K562 (cell line): ENCODE data around the gene ATP6V0D1. TPM values are rescaled to one million over a fixed set of nuclear protein-coding genes. Genes with fewer than 3 reads are reported as not detected.

Experiments used
- BCOR ChIP-seq: fragments of 450-650 bp; IDR thresholded peaks from 2 replicates; pipeline ENCODE4 v1.6.1; 2016
- CBX3 ChIP-seq, 2 experiments: IDR thresholded peaks; 1 replicate in 1 of 2; 2 replicates in 1 of 2; pipeline ENCODE4 v1.6.1; 2012; ENCODE audit warnings: inconsistent platforms in 2 of 2, low read length in 2 of 2, borderline replicate concordance in 1 of 2, control low read depth in 1 of 2
- EP300 ChIP-seq: IDR thresholded peaks from 2 replicates; pipeline ENCODE4 v1.6.1; 2012; ENCODE audit warnings: low read length, improper control_type of control experiment
- FOXA1 ChIP-seq: fragments of 450-650 bp; IDR thresholded peaks from 2 replicates; pipeline ENCODE4 v1.6.1; 2016; ENCODE audit warnings: mild to moderate bottlenecking, borderline replicate concordance
- LCOR ChIP-seq: sonication (generic); formaldehyde crosslinking; IDR thresholded peaks from 2 replicates; pipeline ENCODE4 v1.8.0; 2022; ENCODE audit warnings: mild to moderate bottlenecking, missing genetic modification reagents
- RFX7 ChIP-seq: fragments of 250-450 bp; sonication (Bioruptor Pico); IDR thresholded peaks from 2 replicates; pipeline ENCODE4 v1.5.1; 2021; ENCODE audit warnings: mild to moderate bottlenecking
- SIX5 ChIP-seq, 2 experiments: IDR thresholded peaks; 2 replicates each; pipeline ENCODE4 v1.6.1; 2011; ENCODE audit warnings: low read length in 2 of 2, borderline replicate concordance in 1 of 2, low read depth in 1 of 2, mild to moderate bottlenecking in 1 of 2, moderate library complexity in 1 of 2; ENCODE audit not compliant: insufficient read depth in 1 of 2
- VEZF1 ChIP-seq: fragments of 200-800 bp; sonication (Bioruptor generic); IDR thresholded peaks from 2 replicates; pipeline ENCODE4 v1.6.1; 2017; ENCODE audit warnings: missing genetic modification characterization, missing compliant biosample characterization
- XRCC5 ChIP-seq: fragments of 200-400 bp; formaldehyde crosslinking; IDR thresholded peaks from 2 replicates; pipeline ENCODE4 v1.6.1; 2017; ENCODE audit warnings: low read depth, mild to moderate bottlenecking, low read length
- ZNF224 ChIP-seq: sonication (generic); formaldehyde crosslinking; IDR thresholded peaks from 2 replicates; pipeline ENCODE4 v1.8.0; 2022; ENCODE audit warnings: mild to moderate bottlenecking, missing genetic modification reagents
- ZNF277 ChIP-seq: fragments of 250-450 bp; sonication (Bioruptor Pico); IDR thresholded peaks from 2 replicates; pipeline ENCODE4 v1.8.0; 2022; ENCODE audit warnings: inconsistent platforms, mild to moderate bottlenecking, moderate library complexity, borderline replicate concordance
- polyA plus RNA-seq, 8 experiments: library from polyadenylated mRNA; depleted of rRNA in 4 of 8; stranded (reverse) in 5 of 8; unstranded in 3 of 8; fragments of >200 nt; fragmentation: Nextera tagmentation in 2 of 8; fragmentation: Illumina TruSeq in 1 of 8; extraction: Ambion mirVana in 2 of 8; extraction: Trizol in 1 of 8; gene quantifications; 2 replicates each; pipeline versions ENCODE4 v1.2.1 to v1.2.3, GENCODE V29; 2011 to 2014; ENCODE audit warnings: inconsistent platforms in 1 of 8, missing spikeins in 1 of 8
- total RNA-seq, 7 experiments: library from RNA; depleted of rRNA in 6 of 7; stranded (reverse); fragments of >200 nt in 6 of 7; fragmentation: Illumina TruSeq in 2 of 7; extraction: Trizol in 2 of 7; gene quantifications; 2 replicates each; pipeline versions ENCODE4 v1.2.1 to v1.2.3, GENCODE V29; 2011 to 2021; ENCODE audit warnings: low replicate concordance in 1 of 7
- TF ChIP-seq, protein P1 (sequence below): fragments of 250-450 bp; sonication (Bioruptor Pico); IDR thresholded peaks from 2 replicates; pipeline ENCODE4 v1.4.0; 2020; ENCODE audit warnings: mild to moderate bottlenecking, moderate library complexity

ATP6V0D1 gene
- total and polyA plus RNA-seq, 9 of the 15 experiments (the other 6 are each of a cell fraction or from before 2014, with no cell fraction given) = 23.2 to 69.7 (median 45.6) TPM

DNA sequence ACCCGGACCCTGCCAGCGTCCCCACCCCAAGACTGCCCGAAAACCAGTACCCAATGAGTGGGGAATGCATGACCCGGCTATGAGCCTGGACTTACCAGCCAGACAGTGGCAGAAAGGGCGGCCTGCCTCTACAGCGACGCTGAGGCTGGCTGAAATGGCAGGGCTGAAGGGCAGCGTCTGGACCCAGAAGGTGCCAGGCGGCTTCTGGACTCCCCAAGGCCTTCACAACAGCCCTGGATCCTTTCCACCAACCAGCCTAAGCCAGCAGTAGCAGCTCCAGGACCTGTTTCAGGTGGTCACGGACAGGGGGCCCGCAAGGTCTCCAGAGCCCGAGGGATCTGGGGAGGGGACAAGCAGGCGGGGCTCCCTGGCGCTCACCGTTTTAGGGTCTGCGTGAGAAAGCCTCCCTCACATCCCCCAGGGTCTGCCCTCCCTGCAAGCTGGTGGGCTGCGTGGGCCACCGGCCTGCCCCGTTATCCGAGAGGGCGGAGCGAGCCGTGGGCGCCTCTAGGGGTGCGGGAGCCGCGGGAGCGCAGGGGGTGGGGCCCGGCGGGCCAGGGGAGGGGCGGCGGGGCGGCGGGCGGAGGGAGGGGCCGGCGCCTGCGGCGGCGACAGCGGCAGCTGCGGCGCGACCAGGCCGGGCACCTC is 47.4 kb upstream of the ATP6V0D1 start, which contains the start of gene RIPOR1 (continued):
- TF ChIP-seq, protein P1, sequence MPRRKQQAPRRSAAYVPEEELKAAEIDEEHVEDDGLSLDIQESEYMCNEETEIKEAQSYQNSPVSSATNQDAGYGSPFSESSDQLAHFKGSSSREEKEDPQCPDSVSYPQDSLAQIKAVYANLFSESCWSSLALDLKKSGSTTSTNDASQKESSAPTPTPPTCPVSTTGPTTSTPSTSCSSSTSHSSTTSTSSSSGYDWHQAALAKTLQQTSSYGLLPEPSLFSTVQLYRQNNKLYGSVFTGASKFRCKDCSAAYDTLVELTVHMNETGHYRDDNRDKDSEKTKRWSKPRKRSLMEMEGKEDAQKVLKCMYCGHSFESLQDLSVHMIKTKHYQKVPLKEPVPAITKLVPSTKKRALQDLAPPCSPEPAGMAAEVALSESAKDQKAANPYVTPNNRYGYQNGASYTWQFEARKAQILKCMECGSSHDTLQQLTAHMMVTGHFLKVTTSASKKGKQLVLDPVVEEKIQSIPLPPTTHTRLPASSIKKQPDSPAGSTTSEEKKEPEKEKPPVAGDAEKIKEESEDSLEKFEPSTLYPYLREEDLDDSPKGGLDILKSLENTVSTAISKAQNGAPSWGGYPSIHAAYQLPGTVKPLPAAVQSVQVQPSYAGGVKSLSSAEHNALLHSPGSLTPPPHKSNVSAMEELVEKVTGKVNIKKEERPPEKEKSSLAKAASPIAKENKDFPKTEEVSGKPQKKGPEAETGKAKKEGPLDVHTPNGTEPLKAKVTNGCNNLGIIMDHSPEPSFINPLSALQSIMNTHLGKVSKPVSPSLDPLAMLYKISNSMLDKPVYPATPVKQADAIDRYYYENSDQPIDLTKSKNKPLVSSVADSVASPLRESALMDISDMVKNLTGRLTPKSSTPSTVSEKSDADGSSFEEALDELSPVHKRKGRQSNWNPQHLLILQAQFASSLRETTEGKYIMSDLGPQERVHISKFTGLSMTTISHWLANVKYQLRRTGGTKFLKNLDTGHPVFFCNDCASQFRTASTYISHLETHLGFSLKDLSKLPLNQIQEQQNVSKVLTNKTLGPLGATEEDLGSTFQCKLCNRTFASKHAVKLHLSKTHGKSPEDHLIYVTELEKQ = no peak
- TF ChIP-seq ZNF224 (CRISPR knock-in tag) = no peak
- TF ChIP-seq XRCC5 = no peak
- no peak for TF ChIP-seq ZNF277 (CRISPR knock-in tag)
- peak; percentile 91 for TF ChIP-seq VEZF1
- TF ChIP-seq FOXA1 = no peak
- TF ChIP-seq BCOR = no peak
- TF ChIP-seq SIX5 (IDR thresholded peaks at IDR 0.05; ENCODE audit: borderline replicate concordance in 1 of 2, insufficient read depth in 1 of 2, low read depth in 1 of 2, low read length in 2 of 2) = no peak
- no peak for TF ChIP-seq RFX7 (CRISPR knock-in tag)
- TF ChIP-seq EP300 = no peak
- no peak for TF ChIP-seq CBX3 (IDR thresholded peaks at IDR 0.05; ENCODE audit: borderline replicate concordance in 1 of 2, low read length in 2 of 2)
- TF ChIP-seq LCOR (CRISPR knock-in tag) = no peak
